HL-60/S4 treated with retinoic acid at 250 ng/mL for 4 days and 3 days (cell line): ENCODE measurements around the gene ARL3.
"Not testable (repeated sequence)": the region's sequence is repeated elsewhere in the genome, so short reads cannot be mapped to it uniquely, and the experiment has no call there.

Experiments used
- in situ Hi-C: fragments of 300-500 bp; cut with MboI; formaldehyde crosslinking; loops from 2 replicates; pipeline ENCODE4 v1.7.0; 2022; ENCODE audit warnings: low sequenced_read_pairs

Gene ARL3

GRCh38 chr10:102712089-102712488 lies 2.1 kb downstream of the ARL3 start:
- in situ Hi-C loops, result no loop called here

- in situ Hi-C loops, result no loop called here
Observed at GRCh38 chr10:102710609-102711008, 3.6 kb downstream of the ARL3 start.

- in situ Hi-C loops, result no loop called here
Observed at GRCh38 chr10:102705531-102705930, 8.7 kb downstream of the ARL3 start.

DNA sequence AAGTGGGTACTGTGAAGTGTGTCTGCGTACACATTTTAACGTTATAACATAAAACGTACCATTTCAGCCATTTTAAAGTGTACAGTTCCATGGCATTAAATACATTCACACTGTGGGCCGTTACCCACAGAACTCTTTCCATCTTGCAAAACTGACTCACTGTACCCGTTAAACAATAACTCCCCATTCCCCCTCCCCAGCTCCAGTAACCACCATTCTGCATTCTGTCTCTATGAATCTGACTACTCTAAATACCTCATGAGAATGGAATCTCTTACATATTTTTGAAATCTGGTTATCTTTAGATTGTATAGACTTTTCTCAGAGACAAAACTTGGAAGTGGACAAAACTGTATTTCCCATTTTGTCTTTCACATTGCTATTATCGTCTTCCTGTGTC lies 9.3 kb downstream of the ARL3 start:
- in situ Hi-C loops, result no loop called here

- in situ Hi-C loops, result no loop called here
Observed at GRCh38 chr10:102702742-102703141, 11.5 kb downstream of the ARL3 start.

DNA sequence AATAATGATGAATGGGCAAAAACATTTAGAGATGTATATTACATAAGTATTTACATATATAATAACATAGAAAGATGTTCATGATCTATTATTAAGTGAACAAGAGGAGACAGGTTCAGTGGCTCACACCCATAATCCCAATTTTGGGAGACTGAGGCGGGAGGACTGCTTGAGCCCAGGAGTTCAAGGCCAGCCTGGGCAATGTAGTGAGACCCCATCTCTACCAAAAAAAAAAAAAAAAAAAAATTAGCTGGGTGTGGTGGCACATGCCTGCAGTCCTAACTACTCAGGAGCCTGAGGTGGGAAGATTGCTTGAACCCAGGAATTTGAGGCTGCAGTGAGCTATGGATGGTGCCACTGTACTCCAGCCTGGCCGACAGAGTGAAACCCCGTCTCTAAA lies 12.4 kb downstream of the ARL3 start:
- in situ Hi-C loops, result no loop called here

- in situ Hi-C loops, result no loop called here
Observed at GRCh38 chr10:102701272-102701671, 12.9 kb downstream of the ARL3 start.

DNA sequence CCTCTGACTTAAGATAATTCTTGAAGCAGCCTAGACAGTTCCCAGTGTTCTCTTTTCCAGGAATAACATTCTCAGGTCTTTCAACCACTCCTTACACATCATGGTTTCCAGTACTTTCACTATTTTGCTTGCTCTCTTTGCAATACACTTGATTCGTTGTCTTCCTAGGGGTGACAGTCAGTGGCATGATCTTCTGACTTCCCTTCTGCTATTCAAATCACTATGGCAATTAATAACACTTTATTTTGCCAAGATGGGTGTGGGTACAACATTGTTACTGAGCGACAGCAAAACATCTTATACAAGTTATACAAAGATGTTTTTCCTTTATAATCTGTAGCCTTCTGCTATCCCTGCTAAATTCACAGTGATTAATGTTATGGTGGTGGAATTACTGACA lies 15.3 kb downstream of the ARL3 start:
- in situ Hi-C loops, result no loop called here

GRCh38 chr10:102696736-102697135 lies 17.5 kb downstream of the ARL3 start:
- in situ Hi-C loops, result no loop called here

- in situ Hi-C loops, result not testable (repeated sequence)
Observed at GRCh38 chr10:102695401-102695800, 18.8 kb downstream of the ARL3 start.

- in situ Hi-C loops, result no loop called here
Observed at GRCh38 chr10:102691285-102692066, 22.7 kb downstream of the ARL3 start.

- in situ Hi-C loops, result no loop called here
Observed at GRCh38 chr10:102683736-102684135, 30.5 kb downstream of the ARL3 start.

DNA sequence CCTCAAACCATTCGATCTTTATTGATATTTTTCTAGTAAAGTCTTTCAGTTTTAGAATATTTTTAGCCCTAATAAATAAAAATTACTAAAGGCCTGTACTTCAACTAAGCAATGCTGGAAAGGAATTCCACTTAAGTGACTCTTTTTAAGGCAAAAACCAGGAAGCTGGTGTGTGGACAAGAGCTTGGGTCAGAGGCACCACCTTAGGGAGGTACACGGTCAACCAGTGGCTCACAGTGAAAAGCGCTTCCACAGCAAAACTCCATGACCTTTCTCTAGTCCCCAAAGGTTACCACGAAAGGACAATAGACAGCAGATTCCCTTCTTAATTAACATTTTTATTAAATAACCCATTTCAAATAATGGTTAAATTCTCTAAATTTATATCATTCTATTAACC lies 31.2 kb downstream of the ARL3 start:
- in situ Hi-C loops, result no loop called here

- in situ Hi-C loops, result no loop called here
Observed at GRCh38 chr10:102682416-102682815, 31.8 kb downstream of the ARL3 start.

GRCh38 chr10:102681696-102682095 lies 32.5 kb downstream of the ARL3 start:
- in situ Hi-C loops, result no loop called here

GRCh38 chr10:102679596-102679995 lies 34.6 kb downstream of the ARL3 start:
- in situ Hi-C loops, result no loop called here

DNA sequence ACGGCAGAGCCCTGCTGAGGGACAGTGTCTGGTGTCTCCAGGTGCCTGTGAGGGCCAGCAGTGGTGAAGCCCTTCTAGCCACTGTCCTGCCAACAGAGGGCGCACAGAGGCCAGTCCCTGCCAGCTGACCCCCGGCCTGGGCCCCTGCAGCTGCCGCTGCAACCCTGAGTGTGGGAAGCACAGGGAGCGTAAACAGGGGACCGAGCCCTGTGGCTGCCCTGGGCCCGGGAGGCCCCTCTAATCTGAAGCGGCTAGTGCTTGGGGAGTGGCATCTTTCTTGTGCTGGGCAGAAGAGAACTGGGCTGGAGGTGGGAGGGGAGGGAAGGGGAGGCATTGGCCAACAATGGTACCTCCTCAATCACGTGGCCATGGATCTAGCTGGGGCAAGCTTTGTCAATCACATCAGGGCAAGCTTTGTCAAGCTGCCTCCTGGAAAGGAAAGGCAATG lies 35.3 kb downstream of the ARL3 start:
- in situ Hi-C loops, result no loop called here

DNA sequence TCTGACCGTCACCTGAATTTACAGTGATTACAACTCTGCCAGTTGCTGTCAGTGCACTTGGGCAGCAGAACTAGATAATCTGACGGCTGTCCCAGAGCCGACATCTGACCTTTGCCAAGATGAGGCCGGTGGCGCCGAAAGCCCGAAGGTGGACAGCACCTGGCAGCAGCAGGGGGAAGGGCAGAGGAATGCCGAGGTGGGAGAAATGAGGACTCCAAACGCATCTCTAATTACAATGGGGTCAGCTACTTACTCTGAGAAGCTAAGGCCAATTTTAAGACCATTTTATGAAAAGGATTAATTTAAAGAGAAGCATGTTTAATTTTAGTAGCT lies 36.2 kb downstream of the ARL3 start:
- in situ Hi-C loops, result no loop called here

- in situ Hi-C loops, result no loop called here
Observed at GRCh38 chr10:102677331-102678067, 36.7 kb downstream of the ARL3 start.

DNA sequence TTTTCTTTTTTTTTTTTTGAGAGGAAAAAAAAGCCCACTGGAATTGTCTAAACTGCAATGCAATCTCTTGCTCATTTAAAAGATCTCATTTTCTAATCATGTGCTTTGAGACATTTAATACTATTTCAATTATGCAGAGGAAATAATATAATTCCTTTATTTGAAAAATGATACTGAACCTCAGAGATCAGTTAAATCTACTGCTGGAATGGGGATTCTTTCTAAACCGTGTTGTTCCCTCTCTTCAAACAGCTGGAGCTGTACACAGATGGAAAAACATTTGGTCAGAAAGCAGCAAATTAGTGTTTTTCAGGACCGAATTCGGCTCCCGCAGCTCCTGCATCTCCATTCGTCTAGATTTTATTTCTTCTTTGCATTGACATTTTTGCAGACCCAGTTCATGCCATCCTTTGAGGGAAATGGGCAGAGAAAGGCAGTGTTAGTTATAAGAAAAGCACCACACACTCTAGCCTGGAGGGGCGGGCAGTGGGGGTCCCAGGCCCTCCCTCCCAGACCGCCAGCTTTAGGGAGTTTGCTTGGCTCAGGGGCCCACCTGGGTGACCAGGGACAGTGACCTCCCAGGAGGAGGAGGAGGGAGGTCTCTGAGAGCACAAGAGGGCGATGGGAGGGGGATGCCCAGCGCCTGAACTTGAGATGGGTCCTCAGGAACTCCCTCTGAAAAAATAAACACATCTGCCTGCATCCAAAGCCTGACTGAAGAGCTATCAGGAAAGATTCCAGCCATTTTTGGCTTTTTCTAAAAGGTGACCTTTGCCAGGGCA lies 37.5 kb downstream of the ARL3 start:
- in situ Hi-C loops, result no loop called here

DNA sequence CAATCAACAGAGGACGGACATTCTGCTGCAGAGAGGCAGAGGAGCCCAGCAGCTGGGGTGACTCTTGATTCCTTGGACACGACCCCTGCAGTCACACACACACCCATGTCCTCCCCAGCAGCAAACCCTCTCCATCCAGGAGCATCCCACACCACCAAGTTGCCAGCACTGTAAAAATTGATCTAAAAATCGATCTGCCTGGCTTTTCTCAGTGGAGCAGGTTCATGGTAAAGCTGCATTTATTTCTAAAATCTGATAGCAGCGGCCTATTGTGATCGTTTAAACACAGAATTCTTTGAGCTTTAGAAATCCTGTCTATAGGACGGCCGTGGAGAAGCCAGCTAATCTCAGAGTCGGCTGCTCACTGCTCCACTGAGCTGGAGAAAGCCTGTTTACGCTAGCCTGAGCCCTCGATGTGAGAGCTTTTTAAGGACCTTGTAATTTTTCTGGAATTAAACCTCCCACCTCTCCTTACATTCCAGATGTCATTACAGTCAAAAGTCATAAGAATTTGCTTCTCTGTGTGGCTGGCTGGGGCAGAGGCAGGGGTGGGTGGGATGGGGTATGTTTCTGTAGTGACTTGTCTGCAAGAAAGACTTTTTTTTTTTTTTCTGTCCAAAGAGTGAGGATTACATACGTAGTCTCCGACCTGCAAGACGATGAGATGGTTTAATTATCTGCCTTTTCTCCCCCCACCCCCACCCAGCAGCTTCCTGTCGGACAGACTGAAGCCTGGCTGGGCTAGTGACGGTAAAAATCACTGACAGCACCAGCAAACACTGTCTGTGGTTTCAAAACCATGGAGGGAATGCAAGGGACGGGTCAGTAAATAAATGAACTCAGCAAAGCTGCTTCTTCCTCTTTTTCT lies 38.3 kb downstream of the ARL3 start:
- in situ Hi-C loops, result no loop called here
